GM10847 (cell line): ENCODE data around the gene OSER1.

Experiments
- POLR2A ChIP-seq: IDR thresholded peaks from 2 replicates; pipeline ENCODE4 v1.6.1; 2011; ENCODE audit not compliant: insufficient read length; ENCODE audit errors: extremely low read depth

The OSER1 gene

DNA sequence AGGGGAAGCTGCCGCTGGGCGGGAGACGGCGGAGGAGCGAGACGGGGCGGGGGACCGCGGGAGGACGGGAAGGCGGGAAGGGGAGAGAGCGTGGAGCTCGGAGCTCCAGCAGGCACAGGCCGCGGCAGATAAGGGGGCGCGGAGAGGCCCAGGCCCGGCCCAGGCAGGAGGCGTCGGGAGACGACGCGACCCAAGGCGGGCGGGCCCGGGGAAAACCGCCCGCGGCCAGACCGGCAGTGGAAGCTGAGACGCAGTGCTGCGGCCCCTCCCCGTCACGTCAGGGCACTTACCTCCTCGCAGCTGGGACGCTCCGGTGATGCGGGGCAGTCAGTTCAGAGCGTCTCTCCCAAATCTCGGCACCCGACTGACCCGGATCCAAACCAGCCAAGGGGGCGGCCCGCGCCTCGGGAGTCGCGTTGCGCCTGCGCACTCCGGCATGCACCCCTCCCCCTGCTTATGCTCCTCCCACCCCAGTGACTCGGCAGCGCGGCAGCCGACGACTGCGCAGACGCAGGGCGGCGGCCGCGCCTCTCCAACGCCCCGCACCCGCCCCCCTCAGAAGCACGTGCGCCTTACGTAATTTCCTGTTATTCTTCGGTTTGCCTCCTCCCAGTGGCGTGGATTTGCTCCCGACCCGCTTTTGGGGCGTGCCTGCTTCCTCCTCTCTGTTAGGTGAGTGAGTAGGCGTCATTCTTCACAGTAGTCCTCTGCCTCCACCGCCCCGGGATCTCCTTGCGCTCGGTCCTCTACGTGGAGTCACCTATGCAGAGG is at the start of gene OSER1:
Gene OSER1, minus strand, starts transcription at position 366 of the 771 bp plus-strand sequence. CDS start 3,814 bp downstream, outside the sequence.
- peak; percentile 43 for TF ChIP-seq POLR2A

DNA sequence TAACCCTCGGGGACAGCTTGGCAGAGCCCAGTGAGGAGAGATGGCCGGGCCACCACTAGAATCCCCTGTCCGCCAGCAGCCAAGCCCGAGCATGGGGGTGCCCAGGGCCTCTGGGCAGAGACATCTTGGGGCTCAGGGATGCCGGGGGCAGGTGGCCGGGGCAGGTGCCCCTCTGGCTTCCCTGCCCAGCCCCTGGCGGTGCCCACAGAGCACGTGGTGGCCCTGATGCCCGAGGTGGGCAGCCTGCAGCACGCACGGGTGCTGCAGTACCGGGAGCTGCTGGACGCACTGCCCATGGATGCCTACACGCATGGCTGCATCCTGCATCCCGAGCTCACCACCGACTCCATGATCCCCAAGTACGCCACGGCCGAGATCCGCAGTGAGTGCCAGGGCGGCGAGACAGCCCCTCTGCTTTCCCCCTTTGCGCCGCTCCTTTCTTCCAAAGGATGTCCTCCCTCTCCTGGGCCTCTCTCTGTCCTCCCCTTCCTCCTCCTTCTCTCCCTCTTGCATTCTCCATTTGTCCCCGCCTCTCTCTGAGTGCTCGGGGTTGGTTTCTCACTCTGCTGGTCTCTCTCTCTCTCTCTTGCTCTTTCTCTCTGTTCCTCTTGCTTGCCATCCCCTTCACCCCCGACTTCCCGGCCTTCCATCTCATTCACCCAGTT is 47.8 kb upstream of the OSER1 start:
- no peak for TF ChIP-seq POLR2A

DNA sequence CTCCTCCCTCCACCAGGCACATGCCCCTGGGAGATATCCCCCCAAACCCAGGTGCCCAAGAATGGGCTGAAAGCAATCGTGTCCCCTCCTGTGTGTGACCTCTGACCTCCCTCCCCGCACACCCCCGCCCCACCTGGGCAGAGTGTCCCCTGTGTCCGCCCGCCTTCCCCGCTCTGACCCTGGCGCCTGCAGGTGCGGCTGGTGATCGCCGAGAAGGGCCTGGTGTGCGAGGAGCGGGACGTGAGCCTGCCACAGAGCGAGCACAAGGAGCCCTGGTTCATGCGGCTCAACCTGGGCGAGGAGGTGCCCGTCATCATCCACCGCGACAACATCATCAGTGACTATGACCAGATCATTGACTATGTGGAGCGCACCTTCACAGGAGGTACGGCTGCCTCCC is 46.4 kb upstream of the OSER1 start:
- no peak for TF ChIP-seq POLR2A

DNA sequence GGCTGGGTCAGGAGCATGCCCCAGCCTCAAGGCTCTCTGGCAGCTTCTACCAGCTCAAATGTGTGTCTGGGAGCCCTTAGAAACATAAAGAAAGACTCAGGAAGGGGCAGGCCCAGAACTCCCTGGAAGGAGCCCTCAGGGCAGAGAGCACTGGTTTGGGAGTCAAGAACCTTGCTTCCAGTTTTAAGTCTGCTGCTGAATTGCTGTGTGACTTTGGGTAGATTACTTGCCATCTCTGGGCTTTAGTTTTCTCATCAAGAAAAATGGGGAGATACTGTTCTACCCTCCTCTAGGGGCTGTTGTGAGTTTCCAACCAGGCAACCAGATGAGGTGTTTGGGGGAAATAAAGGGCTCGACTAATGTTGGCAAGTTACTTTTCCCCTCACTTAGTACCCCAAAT is 45.4 kb upstream of the OSER1 start:
- TF ChIP-seq POLR2A: no peak

DNA sequence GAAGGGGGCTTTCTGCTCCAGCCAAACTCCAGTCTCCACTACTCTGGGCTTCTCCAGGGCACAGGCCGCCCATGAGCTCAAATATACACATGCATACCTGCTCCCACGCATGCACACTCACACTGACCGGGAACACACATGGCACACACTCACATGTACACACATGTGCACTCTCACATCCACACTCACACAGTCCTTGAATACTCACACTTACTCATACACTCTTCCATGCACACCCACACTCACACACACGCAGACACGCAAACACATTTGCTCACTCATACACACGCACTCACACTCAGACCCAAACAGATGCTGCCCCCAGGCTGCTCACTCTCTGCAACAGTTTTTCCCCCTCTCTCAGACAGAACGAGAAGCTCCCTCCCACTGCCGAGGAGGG is 43.5 kb upstream of the OSER1 start:
- TF ChIP-seq POLR2A: no peak

DNA sequence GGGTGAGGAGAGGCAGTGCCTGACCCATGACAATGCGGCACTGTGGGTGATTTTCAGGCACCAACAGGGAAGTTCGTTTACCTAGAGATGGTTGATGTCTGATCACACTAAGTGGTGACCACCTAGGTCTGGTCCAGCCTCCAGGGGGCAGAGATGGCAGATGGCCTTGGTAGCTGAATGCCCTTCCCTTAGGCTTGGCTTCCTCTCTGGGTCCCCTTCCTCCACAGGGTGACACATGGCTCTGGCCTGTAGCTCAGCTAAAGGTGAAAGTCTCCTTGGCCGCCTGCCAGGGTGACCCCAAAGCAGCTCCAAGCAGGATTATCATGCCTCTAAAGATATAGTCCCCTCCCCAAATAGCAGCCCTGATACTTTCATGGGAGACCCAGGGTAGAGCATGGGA is 43.0 kb upstream of the OSER1 start:
- TF ChIP-seq POLR2A: no peak

DNA sequence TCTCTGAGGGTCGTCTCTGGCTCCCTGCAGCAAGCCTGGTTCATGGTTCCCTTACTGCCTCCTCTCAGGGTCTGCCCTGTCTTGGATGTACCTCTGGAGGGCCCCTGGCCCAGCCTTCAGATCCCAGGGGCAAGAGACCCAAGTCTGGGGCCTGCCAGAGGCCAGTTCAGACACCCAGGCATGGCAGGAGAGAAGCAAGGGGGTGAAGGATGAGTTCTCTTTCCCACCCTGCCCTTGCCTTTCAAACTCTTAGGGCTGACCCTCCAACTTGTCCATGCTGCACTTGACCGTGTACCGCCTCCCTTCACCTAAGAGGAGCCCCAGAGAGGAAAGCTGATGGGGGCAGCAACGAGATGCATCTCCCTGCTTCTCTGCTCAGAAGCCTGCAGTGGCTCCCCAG is 40.7 kb upstream of the OSER1 start:
- no peak for TF ChIP-seq POLR2A

DNA sequence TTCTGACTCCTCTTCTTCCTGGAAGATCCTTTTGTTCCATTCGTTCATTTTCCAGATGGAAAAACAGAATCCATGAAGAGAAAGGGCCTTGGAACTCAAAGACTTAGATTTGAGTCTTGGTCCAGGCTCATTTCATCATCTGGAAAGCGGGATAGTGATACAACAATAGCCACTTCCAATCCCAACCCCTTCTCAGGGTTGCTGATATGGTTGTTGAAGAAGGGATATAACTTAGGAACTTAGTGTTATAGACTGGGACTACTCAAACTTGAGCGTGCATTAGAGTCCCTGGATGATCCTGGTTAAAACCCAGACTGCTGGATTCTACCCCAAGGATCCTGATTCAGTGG is 37.8 kb upstream of the OSER1 start:
- no peak for TF ChIP-seq POLR2A

DNA sequence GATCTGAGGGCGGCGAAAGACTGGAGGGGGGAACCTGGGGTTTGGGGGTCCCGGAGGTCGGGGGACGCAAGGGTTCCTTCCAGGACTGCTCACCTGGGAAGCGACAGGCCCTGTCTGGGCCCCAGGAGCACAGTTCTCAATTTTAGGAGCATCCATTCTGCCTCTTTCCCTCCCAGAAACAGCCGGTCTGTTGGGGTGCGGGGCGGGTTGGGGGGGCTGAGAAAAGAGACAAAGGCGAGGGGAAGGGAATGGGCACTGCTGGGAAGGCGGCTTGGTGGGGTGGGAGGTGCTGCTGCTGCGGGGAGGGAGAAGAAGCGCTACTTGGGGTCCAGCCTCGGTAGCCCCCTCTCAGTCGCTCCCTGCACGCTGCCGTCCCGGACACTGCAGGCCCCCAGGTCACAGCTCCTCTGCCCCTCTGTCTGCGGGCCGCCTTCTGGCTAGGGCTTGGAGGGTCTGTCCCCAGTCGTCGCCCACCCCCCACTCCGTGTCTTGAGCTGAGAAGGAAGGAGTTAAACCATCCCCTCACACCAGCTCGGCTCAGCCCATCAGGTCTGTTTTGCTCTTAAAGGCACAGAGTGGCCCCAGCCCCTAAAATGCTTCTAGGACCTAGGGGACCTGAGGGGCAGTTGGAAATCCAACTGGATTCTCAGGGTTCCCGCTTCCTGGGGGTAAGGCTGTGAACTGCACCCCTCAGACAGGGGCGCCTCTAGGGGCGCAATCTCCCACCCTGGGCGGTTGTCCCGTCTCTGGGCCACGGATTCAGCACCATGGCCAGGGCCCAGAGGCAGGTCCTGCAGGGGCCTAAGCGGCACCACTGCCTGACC is 37.2 kb upstream of the OSER1 start:
- TF ChIP-seq POLR2A: no peak

DNA sequence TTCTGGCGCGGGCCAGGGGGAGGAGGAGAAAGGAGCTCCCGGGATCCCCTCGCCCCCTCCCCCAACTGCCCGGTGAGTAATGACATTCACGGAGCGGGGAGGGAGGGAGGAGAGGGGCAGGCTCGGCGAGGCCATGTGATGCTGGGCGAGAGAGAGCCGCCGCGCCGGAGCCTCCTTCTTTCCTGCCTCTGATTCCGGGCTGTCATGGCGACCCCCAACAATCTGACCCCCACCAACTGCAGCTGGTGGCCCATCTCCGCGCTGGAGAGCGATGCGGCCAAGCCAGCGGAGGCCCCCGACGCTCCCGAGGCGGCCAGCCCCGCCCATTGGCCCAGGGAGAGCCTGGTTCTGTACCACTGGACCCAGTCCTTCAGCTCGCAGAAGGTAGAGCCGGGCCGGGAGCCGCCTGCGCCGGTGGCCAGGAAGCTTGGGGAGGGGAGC is 36.6 kb upstream of the OSER1 start, which contains the start of gene GDAP1L1:
Gene GDAP1L1, plus strand, starts transcription at position 178 of the 441 bp plus-strand sequence. Its CDS starts 27 bp downstream, at position 205.
- no peak for TF ChIP-seq POLR2A

DNA sequence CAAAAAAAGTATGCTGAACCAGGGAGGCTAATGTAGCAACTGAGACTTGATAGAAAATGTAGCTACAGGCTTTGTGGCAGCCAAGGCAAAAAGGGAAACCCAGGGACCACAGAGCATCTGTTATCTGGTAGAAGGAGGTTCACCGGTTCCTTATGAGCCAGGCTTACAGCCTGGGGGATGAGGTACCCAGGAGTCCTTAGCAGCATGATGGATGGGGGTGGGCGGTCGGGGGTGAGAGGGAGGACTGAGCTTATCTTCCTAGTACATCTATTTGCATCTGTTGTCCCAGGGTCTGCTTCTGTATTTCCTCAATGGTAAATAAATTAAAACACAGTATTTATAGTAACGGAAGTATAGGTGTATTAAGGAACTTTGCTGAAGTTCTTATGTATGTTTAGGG is 35.4 kb upstream of the OSER1 start:
- no peak for TF ChIP-seq POLR2A

DNA sequence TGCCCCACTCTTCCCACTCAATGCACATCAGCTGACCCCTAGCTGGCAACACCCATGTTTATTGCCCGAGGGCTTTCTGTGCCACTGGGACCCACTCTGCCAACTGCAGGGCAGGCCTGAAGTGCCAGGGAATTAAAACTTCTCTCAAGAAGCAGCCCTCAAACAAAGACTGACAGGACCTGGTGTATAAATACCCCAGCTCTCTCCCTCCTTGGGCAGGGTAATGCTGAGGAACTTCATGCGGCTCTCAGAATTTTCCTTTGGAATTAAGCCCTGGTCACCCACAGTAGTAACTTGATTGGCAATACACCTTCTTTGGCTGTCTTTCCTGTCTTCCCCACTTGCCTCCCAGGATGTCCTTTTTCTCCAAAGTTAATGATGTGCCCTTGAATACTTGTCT is 31.2 kb upstream of the OSER1 start:
- no peak for TF ChIP-seq POLR2A

DNA sequence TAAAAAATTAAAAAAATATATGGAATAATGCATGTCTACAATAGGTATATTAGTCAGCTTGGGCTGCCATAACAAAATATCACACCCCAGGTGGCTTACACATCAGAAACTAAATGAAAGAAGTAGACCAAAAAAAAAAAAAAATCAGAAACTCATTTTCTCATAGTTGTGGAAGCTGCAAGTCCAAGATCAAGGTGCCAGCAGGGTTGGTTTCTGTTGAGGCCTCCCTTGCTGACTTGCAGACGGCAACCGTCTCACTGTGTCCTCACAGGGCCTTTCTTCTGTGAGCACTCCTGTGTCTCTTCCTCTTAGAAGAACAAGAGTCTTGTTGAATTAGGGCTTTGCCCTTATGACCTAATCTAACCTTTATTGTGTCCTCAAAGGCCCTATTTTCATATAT is 25.1 kb upstream of the OSER1 start:
- no peak for TF ChIP-seq POLR2A

DNA sequence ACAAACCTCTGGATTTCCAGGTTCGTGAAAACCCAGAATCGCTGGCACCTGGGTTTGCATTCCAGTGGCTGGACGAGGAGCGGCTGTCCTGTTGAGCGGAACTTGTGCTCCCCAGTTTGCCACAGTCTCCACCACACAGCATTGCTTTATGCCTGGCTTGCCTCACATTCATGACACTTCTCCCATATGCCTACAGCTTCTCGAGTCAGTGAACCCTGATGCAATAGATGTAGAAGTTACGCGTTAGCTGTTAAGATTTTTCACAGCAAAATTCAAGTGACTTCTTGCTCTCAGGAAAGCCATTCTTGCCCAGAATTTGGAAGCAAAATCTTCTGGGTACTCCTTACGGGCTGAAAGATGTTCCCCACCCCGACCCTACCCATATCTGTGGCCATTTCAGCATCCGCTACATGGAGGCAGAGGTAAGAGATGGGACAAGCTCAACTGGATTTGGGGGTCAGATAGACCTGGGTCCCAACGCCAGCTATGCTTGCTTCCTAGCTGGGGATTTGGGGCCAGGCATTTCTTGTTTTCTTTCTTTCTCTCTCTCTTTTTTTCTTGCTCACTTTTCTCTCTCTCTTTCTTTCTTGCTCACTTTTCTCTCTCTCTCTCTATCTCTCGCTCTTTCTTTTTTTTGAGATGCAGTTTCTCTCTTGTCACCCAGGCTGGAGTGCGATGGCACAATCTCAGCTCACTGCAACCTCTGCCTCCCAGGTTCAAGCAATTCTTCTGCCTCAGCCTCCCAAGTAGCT is 24.2 kb upstream of the OSER1 start:
- TF ChIP-seq POLR2A: no peak

DNA sequence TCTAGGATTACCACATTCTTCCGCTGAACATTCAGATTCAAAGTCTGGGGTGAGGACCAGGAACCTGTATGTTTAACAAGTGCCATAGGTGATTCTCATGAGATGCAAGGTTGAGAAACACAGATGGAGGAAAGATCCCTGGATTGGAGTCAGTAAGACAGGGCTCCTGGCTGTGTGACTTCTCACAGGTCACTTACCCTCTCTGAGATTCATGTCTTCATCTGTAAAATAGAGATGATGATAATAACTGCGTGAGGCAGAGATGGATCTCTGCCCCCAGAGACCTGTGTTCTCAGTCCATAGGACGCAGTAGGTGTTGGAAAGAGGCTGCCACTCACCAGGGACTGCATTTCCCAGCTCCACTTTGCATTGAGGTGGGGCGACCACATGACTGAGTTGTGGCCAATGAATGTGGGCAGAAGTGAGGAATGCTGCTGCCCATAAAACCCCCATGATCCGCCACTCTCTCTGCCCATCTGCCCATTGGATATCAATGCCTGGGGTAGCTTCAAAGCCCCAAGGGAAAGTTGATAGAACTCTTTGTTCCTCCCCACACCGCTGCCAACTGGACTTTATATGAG is 23.0 kb upstream of the OSER1 start:
- no peak for TF ChIP-seq POLR2A
